GM12873 (cell line): ENCODE measurements around the gene ZNF74.

Experiments used
- CTCF ChIP-seq: IDR thresholded peaks from 2 replicates; pipeline ENCODE4 v1.5.1; 2012; ENCODE audit warnings: low read depth, mild to moderate bottlenecking, moderate library complexity, low read length, control low read depth; ENCODE audit not compliant: insufficient read depth; ENCODE audit errors: missing control alignments

The ZNF74 gene

GRCh38 chr22:20449819-20450550, 56.0 kb downstream of the ZNF74 start:
- no peak for TF ChIP-seq CTCF

GRCh38 chr22:20450551-20450906, 56.6 kb downstream of the ZNF74 start:
- no peak for TF ChIP-seq CTCF

DNA sequence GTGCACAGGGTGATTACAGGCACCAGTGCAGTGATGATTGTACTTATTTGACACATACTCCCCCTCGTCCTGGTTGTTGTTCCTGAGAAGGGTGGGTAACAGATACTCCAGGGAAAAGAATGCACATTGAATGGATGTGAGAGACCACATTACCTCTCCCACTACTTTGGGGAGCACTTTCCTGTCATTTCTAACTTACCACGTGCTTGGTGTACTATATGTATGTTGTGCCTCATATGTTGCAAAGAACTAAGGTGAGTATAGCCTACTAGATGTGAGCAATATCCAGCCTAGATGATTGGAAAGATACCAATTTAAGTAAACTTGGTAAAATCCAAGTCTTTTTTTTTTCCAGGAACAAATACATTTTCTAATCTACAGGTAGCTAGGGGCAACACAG, 58.0 kb downstream of the ZNF74 start:
- TF ChIP-seq CTCF: no peak

DNA sequence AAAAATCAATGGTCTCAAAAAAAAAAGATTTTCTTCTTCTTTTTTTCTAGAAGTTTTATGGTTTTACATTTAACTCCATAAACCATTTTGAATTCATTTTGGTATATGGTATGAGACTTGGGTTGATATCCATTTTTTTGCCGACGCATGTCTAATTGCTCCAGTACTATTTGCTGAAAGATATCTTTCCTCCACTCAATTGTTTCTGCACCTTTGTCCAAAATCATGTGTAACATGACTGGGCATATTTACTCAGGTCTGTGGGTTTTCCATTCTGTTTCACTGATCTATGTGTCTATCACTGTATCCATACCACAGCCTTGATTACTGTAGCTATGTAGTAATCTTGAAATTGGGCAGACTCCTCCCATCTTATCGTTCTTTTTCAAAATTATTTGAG, 59.3 kb downstream of the ZNF74 start:
- no peak for TF ChIP-seq CTCF

DNA sequence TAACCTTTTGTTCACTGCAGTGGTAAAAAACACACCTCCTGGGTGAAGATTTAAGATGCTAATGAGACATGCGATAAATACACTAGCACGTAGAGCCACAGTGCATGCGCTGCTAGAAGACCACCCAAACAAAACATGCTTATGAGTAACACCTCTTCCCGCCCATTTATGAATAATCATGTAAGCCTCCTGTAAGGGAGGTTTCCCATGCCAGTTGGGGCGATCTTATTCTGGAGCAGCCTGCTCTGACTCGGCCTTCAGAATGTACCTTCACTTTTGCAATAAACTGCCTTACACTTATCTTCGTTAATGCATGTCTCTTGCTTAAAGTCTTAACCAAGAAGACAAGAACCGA, 61.7 kb downstream of the ZNF74 start:
- TF ChIP-seq CTCF: no peak

DNA sequence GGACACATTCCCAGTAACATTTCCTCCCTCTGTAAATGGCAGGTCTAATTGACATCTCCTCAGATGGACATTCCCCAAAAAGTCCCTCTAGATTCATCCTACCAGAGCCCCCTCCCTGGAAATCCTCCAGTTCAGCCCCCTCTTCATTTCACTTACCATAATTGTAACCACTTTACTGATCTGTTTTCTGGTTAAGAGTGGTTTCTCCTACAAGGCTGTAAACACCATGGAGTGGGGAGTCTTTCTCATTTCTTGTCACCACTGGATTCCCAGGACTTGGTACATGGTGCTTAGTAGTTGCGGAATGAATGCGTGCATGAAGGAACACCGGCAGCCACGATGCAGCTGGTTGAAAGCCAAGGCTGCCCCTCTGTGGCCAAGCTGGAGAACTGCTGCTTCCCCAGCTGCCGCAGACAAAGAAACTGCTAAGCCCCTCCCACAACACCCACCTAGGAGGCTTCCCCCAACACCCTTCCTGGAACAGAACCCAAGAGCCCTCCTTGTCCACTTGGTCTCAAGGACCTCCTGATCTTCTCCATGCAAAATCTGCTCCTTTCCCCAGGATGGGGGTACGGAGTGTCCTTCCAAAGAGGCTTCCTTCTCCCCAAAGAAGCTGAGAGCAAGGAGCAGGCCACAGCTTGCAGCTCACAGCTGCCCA, 62.2 kb downstream of the ZNF74 start:
- peak; percentile 97 for TF ChIP-seq CTCF

DNA sequence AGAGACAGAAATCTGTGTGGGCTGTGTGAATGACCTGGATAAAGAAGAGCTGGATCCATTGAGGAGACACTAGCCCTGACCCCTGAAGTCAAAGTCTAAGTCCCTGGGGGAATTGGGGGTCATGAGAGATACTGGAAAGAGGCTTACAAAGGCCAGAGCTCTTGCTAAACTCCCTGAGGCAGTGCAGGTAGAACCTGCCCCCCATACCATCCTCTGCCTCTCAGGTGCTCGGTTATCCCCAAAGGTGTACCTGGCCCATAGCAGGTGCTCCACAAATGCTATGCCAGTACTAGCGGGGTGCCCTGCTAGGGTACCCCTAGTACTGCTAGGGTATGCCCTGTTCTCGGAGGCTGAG, 62.7 kb downstream of the ZNF74 start:
- no peak for TF ChIP-seq CTCF
